Ishikawa (cell line): ENCODE data around the gene TC2N.

Source experiments
- CEBPB ChIP-seq: IDR thresholded peaks from 2 replicates; pipeline ENCODE4 v1.6.1; 2012
- CREB1 ChIP-seq: IDR thresholded peaks from 2 replicates; pipeline ENCODE4 v1.6.1; 2012; ENCODE audit warnings: low read depth
- EP300 ChIP-seq: IDR thresholded peaks from 2 replicates; pipeline ENCODE4 v1.6.1; 2012; ENCODE audit warnings: borderline replicate concordance
- FOXM1 ChIP-seq: IDR thresholded peaks from 2 replicates; pipeline ENCODE4 v1.6.1; 2012; ENCODE audit warnings: low read depth, borderline replicate concordance
- NFIC ChIP-seq: IDR thresholded peaks from 2 replicates; pipeline ENCODE4 v1.6.1; 2012
- RAD21 ChIP-seq: IDR thresholded peaks from 2 replicates; pipeline ENCODE4 v1.6.1; 2012; ENCODE audit warnings: low read depth
- TAF1 ChIP-seq: IDR thresholded peaks from 2 replicates; pipeline ENCODE4 v1.6.1; 2012; ENCODE audit warnings: low read depth, mild to moderate bottlenecking
- TEAD4 ChIP-seq: IDR thresholded peaks from 2 replicates; pipeline ENCODE4 v1.6.1; 2012
- YY1 ChIP-seq: IDR thresholded peaks from 2 replicates; pipeline ENCODE4 v1.6.1; 2012; ENCODE audit warnings: low read depth
- ZBTB7A ChIP-seq: IDR thresholded peaks from 2 replicates; pipeline ENCODE4 v1.6.1; 2012; ENCODE audit warnings: low read depth
- TF ChIP-seq, protein P1 (sequence below): IDR thresholded peaks from 2 replicates; pipeline ENCODE4 v1.6.1; 2012
- TF ChIP-seq, protein P2 (sequence below): IDR thresholded peaks from 2 replicates; pipeline ENCODE4 v1.6.1; 2012; ENCODE audit warnings: low read depth, mild to moderate bottlenecking

GRCh38 chr14:91778217-91778616, 89.1 kb downstream of the TC2N start:
- TF ChIP-seq EP300, result no peak
- no peak for TF ChIP-seq RAD21
- TF ChIP-seq FOXM1, result no peak
- no peak for TF ChIP-seq YY1
- TF ChIP-seq, protein P1, sequence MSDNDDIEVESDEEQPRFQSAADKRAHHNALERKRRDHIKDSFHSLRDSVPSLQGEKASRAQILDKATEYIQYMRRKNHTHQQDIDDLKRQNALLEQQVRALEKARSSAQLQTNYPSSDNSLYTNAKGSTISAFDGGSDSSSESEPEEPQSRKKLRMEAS, result no peak
- TF ChIP-seq TAF1, result no peak
- TF ChIP-seq NFIC, result no peak
- TF ChIP-seq, protein P2, sequence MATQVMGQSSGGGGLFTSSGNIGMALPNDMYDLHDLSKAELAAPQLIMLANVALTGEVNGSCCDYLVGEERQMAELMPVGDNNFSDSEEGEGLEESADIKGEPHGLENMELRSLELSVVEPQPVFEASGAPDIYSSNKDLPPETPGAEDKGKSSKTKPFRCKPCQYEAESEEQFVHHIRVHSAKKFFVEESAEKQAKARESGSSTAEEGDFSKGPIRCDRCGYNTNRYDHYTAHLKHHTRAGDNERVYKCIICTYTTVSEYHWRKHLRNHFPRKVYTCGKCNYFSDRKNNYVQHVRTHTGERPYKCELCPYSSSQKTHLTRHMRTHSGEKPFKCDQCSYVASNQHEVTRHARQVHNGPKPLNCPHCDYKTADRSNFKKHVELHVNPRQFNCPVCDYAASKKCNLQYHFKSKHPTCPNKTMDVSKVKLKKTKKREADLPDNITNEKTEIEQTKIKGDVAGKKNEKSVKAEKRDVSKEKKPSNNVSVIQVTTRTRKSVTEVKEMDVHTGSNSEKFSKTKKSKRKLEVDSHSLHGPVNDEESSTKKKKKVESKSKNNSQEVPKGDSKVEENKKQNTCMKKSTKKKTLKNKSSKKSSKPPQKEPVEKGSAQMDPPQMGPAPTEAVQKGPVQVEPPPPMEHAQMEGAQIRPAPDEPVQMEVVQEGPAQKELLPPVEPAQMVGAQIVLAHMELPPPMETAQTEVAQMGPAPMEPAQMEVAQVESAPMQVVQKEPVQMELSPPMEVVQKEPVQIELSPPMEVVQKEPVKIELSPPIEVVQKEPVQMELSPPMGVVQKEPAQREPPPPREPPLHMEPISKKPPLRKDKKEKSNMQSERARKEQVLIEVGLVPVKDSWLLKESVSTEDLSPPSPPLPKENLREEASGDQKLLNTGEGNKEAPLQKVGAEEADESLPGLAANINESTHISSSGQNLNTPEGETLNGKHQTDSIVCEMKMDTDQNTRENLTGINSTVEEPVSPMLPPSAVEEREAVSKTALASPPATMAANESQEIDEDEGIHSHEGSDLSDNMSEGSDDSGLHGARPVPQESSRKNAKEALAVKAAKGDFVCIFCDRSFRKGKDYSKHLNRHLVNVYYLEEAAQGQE, result no peak
- TF ChIP-seq CREB1, result no peak
- TF ChIP-seq ZBTB7A, result no peak
- no peak for TF ChIP-seq TEAD4
- TF ChIP-seq CEBPB, result no peak
